M059J (cell line): ENCODE data around the gene PPL. TPM values are rescaled to one million over a fixed set of nuclear protein-coding genes. Genes with fewer than 3 reads are reported as not detected.

Experiments used
- DNase-seq: peaks from one replicate; pipeline ENCODE4 v3.0.0-alpha.2; 2012; ENCODE audit warnings: low read depth
- total RNA-seq: library from RNA; depleted of rRNA; stranded (reverse); fragments of >200 nt; shearing (Covaris generic); gene quantifications from 2 replicates; pipeline ENCODE4 v1.2.3, GENCODE V29; 2014

PPL gene
- total RNA-seq, 1 experiment from 2014 or later = 2.2 TPM

- DNase-seq = no peak
These were observed 46.9 kb downstream of the PPL start for GRCh38 chr16:4890026-4890425.

- no peak for DNase-seq
These were observed 48.4 kb downstream of the PPL start for GRCh38 chr16:4888428-4889135.

GRCh38 chr16:4886151-4886550, 50.8 kb downstream of the PPL start:
- no peak for DNase-seq

GRCh38 chr16:4884972-4885874, 51.7 kb downstream of the PPL start:
- no peak for DNase-seq

GRCh38 chr16:4884209-4884608, 52.7 kb downstream of the PPL start:
- DNase-seq = no peak

GRCh38 chr16:4883501-4883900, 53.4 kb downstream of the PPL start:
- DNase-seq = no peak

GRCh38 chr16:4882633-4883285, 54.2 kb downstream of the PPL start:
- DNase-seq = peak; percentile 99

GRCh38 chr16:4882000-4882632, 54.8 kb downstream of the PPL start:
- no peak for DNase-seq

- DNase-seq = no peak
These were observed 56.9 kb downstream of the PPL start for GRCh38 chr16:4880006-4880580.

GRCh38 chr16:4879049-4879448, 57.9 kb downstream of the PPL start:
- DNase-seq = peak; percentile 48

GRCh38 chr16:4877380-4877685, 59.6 kb downstream of the PPL start:
- DNase-seq = no peak

- no peak for DNase-seq
These were observed 60.1 kb downstream of the PPL start for GRCh38 chr16:4876646-4877379.

GRCh38 chr16:4874666-4875065, 62.3 kb downstream of the PPL start:
- no peak for DNase-seq

- no peak for DNase-seq
These were observed 63.9 kb downstream of the PPL start for GRCh38 chr16:4873091-4873490.

- no peak for DNase-seq
These were observed 65.9 kb downstream of the PPL start for GRCh38 chr16:4871071-4871470.

GRCh38 chr16:4870138-4870671, 66.7 kb downstream of the PPL start:
- DNase-seq = no peak

GRCh38 chr16:4869147-4869805, 67.7 kb downstream of the PPL start:
- no peak for DNase-seq

- no peak for DNase-seq
These were observed 68.4 kb downstream of the PPL start for GRCh38 chr16:4868535-4868934.

- no peak for DNase-seq
These were observed 68.9 kb downstream of the PPL start for GRCh38 chr16:4868026-4868425.

GRCh38 chr16:4866586-4866985, 70.4 kb downstream of the PPL start:
- no peak for DNase-seq
